C4-2B (cell line): ENCODE results near the gene SUFU.

Experiments
- H3K27ac ChIP-seq: fragments of 450-650 bp; 2 replicates; pipeline ENCODE4 v1.5.1; 2017
- ZFX ChIP-seq: fragments of 450-650 bp; IDR thresholded peaks from 2 replicates; pipeline ENCODE4 v1.6.1; 2017
- TF ChIP-seq, protein P1 (sequence below): fragments of 450-650 bp; conservative IDR thresholded peaks from 2 replicates; pipeline ENCODE4 v1.5.1; 2017; ENCODE audit warnings: mild to moderate bottlenecking

The SUFU gene

DNA sequence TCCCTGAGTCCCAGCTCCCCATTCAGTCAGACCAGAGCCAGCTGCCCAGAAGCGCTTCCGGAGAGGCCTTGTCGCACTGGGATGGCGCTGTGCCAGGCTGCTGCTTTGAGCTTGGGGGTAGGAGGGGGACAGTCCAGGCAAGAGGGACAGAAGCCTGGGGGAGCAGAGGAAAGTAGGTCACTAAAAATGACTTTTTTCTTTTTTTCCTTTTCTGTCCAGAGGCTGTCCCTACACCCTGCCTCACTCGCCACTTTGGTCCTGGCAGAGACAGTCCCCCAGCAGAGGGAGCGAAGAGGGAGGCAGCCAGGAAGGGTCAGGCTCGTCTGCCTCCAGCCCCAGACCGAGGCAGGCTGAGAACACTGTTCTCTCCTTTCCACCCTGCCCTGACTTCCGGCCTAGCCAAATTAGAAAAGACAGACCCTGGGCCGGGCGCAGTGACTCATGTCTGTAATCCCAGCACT is 124.7 kb downstream of the SUFU start:
- TF ChIP-seq, protein P1, sequence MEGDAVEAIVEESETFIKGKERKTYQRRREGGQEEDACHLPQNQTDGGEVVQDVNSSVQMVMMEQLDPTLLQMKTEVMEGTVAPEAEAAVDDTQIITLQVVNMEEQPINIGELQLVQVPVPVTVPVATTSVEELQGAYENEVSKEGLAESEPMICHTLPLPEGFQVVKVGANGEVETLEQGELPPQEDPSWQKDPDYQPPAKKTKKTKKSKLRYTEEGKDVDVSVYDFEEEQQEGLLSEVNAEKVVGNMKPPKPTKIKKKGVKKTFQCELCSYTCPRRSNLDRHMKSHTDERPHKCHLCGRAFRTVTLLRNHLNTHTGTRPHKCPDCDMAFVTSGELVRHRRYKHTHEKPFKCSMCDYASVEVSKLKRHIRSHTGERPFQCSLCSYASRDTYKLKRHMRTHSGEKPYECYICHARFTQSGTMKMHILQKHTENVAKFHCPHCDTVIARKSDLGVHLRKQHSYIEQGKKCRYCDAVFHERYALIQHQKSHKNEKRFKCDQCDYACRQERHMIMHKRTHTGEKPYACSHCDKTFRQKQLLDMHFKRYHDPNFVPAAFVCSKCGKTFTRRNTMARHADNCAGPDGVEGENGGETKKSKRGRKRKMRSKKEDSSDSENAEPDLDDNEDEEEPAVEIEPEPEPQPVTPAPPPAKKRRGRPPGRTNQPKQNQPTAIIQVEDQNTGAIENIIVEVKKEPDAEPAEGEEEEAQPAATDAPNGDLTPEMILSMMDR = no peak
- no peak for TF ChIP-seq ZFX
- H3K27ac ChIP-seq = no peak overlapping the region

DNA sequence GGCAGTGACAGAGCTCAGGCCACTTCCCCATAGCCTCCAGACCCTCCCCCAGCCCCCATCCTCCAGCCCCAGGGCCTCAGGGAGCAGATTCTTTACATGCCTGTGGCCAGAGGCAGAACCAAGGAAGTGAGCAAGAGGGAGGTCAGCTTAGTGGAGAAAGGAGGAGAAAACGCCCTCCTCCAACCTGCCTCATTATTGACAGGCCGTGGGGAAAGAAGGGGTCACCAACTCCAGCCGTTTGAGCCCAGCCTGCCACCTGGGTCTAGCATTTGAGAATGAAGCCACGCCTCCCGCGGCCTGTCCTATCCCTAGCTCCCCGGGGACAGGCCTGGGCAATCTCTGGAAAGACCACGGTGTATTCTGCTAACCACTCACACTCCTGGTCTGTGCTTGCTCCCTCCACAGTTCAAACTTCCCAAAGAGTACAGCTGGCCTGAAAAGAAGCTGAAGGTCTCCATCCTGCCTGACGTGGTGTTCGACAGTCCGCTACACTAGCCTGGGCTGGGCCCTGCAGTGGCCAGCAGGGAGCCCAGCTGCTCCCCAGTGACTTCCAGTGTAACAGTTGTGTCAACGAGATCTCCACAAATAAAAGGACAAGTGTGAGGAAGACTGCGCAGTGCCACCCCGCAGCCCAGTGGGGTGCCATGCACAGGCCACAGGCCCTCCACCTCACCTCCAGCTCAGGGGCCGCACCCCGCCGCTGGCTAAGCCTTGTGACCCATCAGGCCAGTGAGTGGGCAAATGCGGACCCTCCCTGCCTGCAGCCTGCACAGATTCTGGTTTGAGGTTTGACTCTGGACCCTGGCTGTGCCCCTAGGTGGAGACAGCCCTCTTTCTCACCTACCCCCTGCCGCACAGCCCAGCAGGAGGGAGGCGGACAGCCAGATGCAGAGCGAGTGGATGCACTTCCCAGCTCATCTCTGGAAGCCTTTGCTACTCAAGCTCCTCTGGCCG is 126.2 kb downstream of the SUFU start:
- H3K27ac ChIP-seq = no peak overlapping the region
- TF ChIP-seq, protein P1 = no peak
- TF ChIP-seq ZFX = no peak

DNA sequence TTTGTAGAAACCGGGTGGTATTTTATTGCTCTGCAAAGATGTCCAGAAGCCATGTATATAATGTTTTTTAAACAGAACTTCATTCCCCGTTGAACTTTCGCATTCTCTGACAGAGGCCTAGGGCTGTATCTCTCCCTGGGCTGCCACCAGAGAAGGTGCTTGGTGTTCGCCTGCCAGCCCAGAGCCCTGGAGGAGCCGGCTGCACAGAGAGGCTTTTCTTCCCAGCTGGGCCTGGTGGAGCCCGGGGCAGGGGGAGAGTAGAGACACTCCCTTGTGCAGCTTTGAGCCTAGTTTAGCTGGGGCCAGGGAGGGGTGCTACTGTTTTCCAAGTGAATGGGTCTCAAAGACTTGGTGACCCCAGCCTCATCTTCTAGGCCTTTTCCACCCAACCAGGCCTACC is 126.9 kb downstream of the SUFU start:
- TF ChIP-seq, protein P1 = no peak
- TF ChIP-seq ZFX = no peak
- no peak overlapping the region for H3K27ac ChIP-seq

DNA sequence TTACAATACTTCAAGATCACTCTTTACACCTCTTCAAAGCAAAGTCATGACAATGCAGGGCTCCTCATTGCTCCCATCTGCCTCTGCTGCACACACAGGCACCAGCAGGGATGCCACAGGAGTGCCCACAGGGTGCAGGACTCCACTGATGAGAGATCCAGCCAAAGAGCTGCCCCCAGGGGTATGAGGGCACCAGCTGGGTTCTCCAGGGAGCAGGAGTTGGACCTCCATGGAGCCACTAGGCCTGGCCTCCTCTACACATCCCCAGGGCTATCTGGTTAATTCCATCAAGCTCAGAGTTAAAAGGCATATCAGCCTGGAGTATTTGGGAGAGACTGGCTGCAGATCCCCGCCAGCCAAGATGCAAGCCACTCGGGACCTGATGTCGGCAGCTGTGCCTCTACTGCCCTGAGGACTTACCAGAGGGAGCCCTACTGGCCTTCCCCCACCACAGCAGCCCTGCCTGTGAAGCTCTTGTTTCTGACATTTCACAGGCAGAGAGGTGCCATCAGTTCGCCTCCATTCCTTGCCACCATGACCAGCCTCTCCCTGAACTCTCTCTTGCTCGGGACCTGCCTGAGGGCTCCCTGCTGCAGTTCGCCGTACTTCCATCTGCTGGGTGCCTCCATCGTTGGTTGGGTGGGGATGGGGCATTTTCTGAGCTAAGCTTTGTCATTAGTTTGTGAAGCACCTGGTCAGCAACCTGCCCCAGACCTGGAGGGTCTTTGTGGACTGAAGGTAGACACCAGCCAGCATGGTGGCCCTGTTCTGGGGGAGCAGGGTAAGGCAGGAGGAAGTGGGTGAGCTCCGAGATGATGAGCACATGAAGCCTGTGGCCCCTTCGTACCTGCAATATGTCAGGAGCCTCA is 128.0 kb downstream of the SUFU start:
- TF ChIP-seq, protein P1 = no peak
- TF ChIP-seq ZFX = no peak
- no peak overlapping the region for H3K27ac ChIP-seq

DNA sequence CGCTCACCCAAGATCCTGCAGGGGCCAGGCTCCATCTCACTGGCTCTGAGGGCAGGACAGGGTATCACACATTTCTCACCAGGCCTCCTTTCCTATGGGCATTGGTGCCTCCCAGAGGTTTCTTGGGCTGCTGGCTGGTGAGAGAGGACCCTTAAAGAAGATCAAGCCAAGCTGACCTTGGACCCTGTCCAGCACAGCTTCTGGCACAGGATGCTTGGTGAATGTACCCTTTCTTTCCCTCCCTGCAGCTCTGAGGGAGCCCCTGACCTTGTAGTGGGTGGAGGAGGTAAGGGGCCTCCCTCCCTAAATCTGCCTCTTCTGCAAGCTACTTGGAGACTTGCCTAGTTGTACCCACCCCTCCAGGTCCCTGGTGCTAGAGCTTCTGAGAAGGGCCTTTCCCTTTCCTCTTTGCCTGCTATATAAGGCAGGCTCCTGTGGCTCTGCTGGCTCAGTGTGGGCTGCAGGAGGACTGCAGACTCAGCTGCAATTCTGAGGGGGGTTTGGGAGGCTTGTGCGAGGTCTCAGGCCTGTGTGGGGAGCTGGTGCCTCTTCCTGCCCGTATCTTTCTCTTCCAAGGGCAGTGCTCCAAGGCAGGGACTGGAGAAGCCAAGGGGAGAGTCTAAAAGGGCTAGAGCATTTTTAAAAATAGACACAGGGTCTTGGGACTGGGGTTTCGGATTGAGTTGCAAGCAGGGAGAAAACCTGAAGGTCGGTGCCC is 128.8 kb downstream of the SUFU start:
- TF ChIP-seq ZFX = no peak
- TF ChIP-seq, protein P1 = no peak
- no peak overlapping the region for H3K27ac ChIP-seq

DNA sequence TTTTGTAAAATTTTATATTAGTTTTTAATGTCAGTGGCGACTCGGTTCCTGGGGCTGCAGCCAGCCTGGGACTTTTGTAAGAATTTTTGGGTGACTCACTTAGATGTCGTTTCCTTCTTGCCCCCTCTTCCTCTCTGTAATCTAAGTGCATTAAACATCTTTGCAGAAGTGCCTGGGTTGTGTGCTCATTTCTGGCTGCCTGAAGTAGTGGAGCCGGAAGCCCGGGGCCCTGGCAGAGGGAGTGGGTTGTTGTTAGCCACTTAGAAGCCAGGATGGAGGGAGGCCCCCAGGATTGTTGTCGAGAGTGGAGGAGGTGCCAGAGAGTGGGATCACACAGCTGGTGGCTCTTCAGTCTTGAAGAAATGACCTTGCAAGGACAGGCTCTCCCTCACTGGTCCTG is 129.5 kb downstream of the SUFU start:
- TF ChIP-seq, protein P1 = no peak
- no peak overlapping the region for H3K27ac ChIP-seq
